HEK293T (cell line): ENCODE results near the gene DHX30.

Experiments used
- CTCF ChIA-PET: fragments of 350-600 bp; formaldehyde crosslinking; extraction: SDS; loops from one replicate; lab custom pipeline; 2021; ENCODE audit warnings: antibody characterized with exemption, inconsistent platforms; lab: Yijun Ruan, JAX
- POLR2A ChIA-PET: fragments of 350-600 bp; formaldehyde crosslinking; extraction: SDS; loops from one replicate; lab custom pipeline; 2020; ENCODE audit warnings: antibody characterized with exemption, inconsistent platforms; lab: Yijun Ruan, JAX
- DNase-seq: peaks from one replicate; pipeline ENCODE4 v3.0.0; 2012; ENCODE audit warnings: mixed read lengths; ENCODE audit errors: extremely low spot score
- ARNT ChIP-seq: fragments of 450-650 bp; IDR thresholded peaks from 2 replicates; pipeline ENCODE4 v1.6.1; 2017; ENCODE audit warnings: mild to moderate bottlenecking
- BHLHE40 ChIP-seq: fragments of 450-650 bp; IDR thresholded peaks from 2 replicates; pipeline ENCODE4 v1.6.1; 2016; ENCODE audit warnings: mild to moderate bottlenecking, moderate library complexity, borderline replicate concordance
- CTBP1 ChIP-seq: fragments of 450-650 bp; IDR thresholded peaks from 2 replicates; pipeline ENCODE4 v1.6.1; 2016; ENCODE audit warnings: borderline replicate concordance
- ELF4 ChIP-seq: fragments of 450-650 bp; IDR thresholded peaks from 2 replicates; pipeline ENCODE4 v1.6.1; 2017; ENCODE audit warnings: antibody characterized with exemption
- FOXA1 ChIP-seq: fragments of 450-650 bp; IDR thresholded peaks from 2 replicates; pipeline ENCODE4 v1.6.1; 2016; ENCODE audit warnings: mild to moderate bottlenecking
- FOXK2 ChIP-seq: fragments of 450-650 bp; IDR thresholded peaks from 2 replicates; pipeline ENCODE4 v1.6.1; 2016; ENCODE audit warnings: mild to moderate bottlenecking
- FOXM1 ChIP-seq: fragments of 450-650 bp; IDR thresholded peaks from 2 replicates; pipeline ENCODE4 v1.6.1; 2017; ENCODE audit warnings: mild to moderate bottlenecking, borderline replicate concordance
- HDGF ChIP-seq: fragments of 450-650 bp; IDR thresholded peaks from 2 replicates; pipeline ENCODE4 v1.6.1; 2017; ENCODE audit warnings: antibody characterized with exemption, borderline replicate concordance
- L3MBTL2 ChIP-seq: fragments of 450-650 bp; conservative IDR thresholded peaks from 2 replicates; pipeline ENCODE4 v1.6.1; 2016; ENCODE audit warnings: mild to moderate bottlenecking
- LEF1 ChIP-seq: fragments of 450-650 bp; IDR thresholded peaks from 2 replicates; pipeline ENCODE4 v1.6.1; 2017; ENCODE audit warnings: mild to moderate bottlenecking, borderline replicate concordance
- NFRKB ChIP-seq: fragments of 450-650 bp; IDR thresholded peaks from 2 replicates; pipeline ENCODE4 v1.6.1; 2016; ENCODE audit warnings: mild to moderate bottlenecking, moderate library complexity
- SP1 ChIP-seq: fragments of 450-650 bp; IDR thresholded peaks from 2 replicates; pipeline ENCODE4 v1.6.1; 2017
- SUZ12 ChIP-seq: fragments of 450-650 bp; IDR thresholded peaks from 2 replicates; pipeline ENCODE4 v1.6.1; 2016; ENCODE audit warnings: mild to moderate bottlenecking
- TARDBP ChIP-seq: fragments of 450-650 bp; IDR thresholded peaks from 2 replicates; pipeline ENCODE4 v1.6.1; 2016
- ZNF384 ChIP-seq: fragments of 450-650 bp; IDR thresholded peaks from 2 replicates; pipeline ENCODE4 v1.6.1; 2016
- TF ChIP-seq, protein P1 (sequence below): fragments of 450-650 bp; IDR thresholded peaks from 2 replicates; pipeline ENCODE4 v1.6.1; 2016

The DHX30 gene

DNA sequence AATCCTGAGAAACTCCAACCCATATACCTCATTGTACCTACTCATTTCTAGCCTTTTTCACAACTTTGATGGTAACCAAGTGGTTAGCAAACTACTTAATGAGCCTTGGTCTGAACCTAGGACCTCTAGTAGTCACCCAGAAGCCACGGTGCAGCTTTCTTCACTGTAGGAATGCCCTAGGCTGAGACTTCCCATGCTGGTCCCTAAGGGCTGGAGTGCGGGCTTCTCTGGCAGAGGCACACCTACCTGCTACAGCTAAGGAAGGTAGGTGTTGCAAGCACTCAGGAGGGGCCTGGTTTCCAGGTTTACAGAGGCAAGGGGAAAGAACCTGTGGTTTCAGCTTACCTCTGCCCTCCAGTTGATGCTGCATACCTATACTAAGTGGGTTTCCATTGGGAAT lies 65.4 kb downstream of the DHX30 start:
- CTCF ChIA-PET, result no interaction called here
- no peak for TF ChIP-seq HDGF
- TF ChIP-seq SUZ12, result no peak
- no peak for TF ChIP-seq TARDBP
- no peak for TF ChIP-seq FOXK2
- no peak for TF ChIP-seq BHLHE40
- TF ChIP-seq NFRKB, result no peak
- TF ChIP-seq, protein P1, sequence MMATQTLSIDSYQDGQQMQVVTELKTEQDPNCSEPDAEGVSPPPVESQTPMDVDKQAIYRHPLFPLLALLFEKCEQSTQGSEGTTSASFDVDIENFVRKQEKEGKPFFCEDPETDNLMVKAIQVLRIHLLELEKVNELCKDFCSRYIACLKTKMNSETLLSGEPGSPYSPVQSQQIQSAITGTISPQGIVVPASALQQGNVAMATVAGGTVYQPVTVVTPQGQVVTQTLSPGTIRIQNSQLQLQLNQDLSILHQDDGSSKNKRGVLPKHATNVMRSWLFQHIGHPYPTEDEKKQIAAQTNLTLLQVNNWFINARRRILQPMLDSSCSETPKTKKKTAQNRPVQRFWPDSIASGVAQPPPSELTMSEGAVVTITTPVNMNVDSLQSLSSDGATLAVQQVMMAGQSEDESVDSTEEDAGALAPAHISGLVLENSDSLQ, result no peak
- TF ChIP-seq L3MBTL2, result no peak
- TF ChIP-seq FOXA1, result no peak
- no peak for TF ChIP-seq SP1
- no peak for TF ChIP-seq ELF4
- no peak for TF ChIP-seq FOXM1
- TF ChIP-seq LEF1, result no peak
- TF ChIP-seq ARNT, result no peak
- no peak for TF ChIP-seq ZNF384
- TF ChIP-seq CTBP1, result no peak
- DNase-seq, result no peak
- POLR2A ChIA-PET, result no interaction called here

DNA sequence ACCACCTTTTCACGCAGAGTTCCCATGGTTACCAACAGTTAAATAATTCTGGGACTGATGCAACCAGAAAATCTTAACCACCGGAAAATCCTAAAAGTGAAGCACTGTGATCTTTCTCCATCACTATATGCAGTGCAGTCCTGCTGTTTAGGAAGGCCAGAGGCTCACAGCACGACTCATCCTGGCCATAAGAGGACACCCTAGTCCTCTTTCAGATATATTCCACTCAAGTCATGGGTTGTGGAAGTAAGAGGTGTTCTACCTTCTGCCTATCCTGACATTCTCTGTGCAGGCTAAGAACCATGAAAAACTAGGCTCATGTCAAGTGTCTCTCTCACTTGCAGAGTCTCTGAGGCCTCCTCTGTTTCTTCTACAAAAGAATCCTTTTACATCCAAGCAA lies 67.2 kb downstream of the DHX30 start:
- DNase-seq, result no peak
- ChIA-PET CTCF (interaction anchor here (0.6 kb wide), 1 partner anchor 12 kb away, joined by 5 read pairs; no protein-coding TSS in a partner anchor), POLR2A (no interaction called here)
- TF ChIP-seq FOXK2 (no peak), TARDBP (no peak), ZNF384 (no peak), SP1 (no peak), HDGF (no peak), L3MBTL2 (no peak), CTBP1 (no peak), ARNT (no peak)

DNA sequence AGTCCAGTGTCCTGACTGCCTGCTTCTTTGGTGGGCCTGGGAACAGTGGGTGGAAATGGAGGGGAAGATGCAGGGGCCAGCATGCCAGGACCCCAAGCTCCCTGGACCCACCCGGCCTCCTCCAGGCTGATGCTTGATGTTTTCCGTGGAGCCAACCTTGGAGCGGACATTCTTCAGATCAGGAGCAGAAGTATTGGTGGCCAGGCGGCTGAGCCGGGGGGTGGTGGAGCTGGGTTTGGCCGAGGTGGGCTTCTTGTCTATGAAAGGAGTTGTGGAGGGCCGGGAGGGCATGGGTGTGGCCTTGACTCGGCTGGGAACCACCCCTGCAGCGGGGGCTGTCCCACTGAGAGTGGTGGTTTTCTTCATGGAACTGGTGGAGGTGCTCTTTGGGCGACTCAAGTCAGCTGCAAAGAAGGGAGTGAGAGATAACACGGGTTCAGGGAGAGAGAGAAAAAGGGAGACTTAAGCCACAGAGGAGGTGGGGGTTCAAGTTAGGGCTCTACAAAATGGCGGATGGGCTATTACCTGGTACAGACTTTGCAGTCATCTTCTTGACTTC lies 67.8 kb downstream of the DHX30 start:
- CTCF ChIA-PET, result no interaction called here
- no peak for TF ChIP-seq BHLHE40
- TF ChIP-seq, protein P1, result no peak
- no peak for TF ChIP-seq LEF1
- TF ChIP-seq ARNT, result no peak
- POLR2A ChIA-PET, result no interaction called here
- DNase-seq, result no peak

DNA sequence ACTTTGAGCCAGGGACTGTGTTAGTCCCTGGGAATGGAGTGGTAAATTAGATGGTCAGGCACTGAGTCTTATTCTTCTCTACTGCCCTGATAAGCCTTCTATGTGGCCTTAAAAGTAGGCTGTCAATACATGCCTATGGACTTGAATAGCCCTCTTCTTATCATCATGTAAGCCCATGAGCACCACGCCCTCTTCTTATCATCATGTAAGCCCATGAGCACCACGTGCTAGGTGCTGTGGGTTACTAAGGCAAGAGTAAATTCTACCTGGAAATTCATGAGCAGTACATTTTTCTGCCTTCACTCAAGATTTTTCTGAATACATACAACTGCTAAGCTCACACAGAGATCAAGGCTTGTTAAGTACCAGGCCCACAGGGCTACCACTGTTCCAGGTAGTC lies 68.5 kb downstream of the DHX30 start:
- DNase-seq, result no peak
- no peak for TF ChIP-seq L3MBTL2
- no peak for TF ChIP-seq FOXK2
- no peak for TF ChIP-seq ELF4
- no peak for TF ChIP-seq FOXM1
- TF ChIP-seq SUZ12, result no peak
- no peak for TF ChIP-seq FOXA1
- TF ChIP-seq, protein P1, result no peak
- no peak for TF ChIP-seq NFRKB
- no peak for TF ChIP-seq LEF1
- no peak for TF ChIP-seq BHLHE40
- TF ChIP-seq ARNT, result no peak
- TF ChIP-seq ZNF384, result no peak
- no peak for TF ChIP-seq TARDBP
- TF ChIP-seq HDGF, result no peak
- no peak for TF ChIP-seq CTBP1
- no peak for TF ChIP-seq SP1
- ChIA-PET POLR2A (no interaction called here), CTCF (no interaction called here)

DNA sequence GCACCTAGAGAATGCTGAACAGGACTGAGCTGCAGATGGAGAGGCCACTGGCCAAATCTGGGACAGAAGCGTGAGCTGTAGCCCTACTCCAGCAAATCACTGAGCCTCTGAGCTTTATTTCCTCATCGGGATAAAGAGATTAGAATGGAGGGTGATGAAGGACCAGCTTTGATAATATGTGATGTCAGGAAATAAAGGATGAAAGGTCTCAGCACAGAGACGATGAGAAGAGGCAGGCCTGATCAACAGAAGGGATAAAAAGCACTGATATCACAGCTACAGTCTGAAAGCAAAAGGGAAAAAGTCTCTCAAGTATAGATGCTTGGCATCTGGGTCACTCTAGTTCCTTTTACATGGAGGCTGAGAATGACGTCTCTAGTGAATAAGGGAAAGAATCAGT lies 70.0 kb downstream of the DHX30 start:
- TF ChIP-seq ZNF384, result no peak
- TF ChIP-seq HDGF, result no peak
- no peak for TF ChIP-seq FOXK2
- TF ChIP-seq BHLHE40, result no peak
- no peak for TF ChIP-seq L3MBTL2
- no peak for TF ChIP-seq CTBP1
- TF ChIP-seq TARDBP, result no peak
- no peak for TF ChIP-seq FOXA1
- TF ChIP-seq SP1, result no peak
- no peak for TF ChIP-seq NFRKB
- TF ChIP-seq ELF4, result no peak
- no peak for TF ChIP-seq LEF1
- no peak for TF ChIP-seq SUZ12
- no peak for TF ChIP-seq FOXM1
- TF ChIP-seq, protein P1, result no peak
- no peak for TF ChIP-seq ARNT
- POLR2A ChIA-PET, result no interaction called here
- no peak for DNase-seq
- CTCF ChIA-PET, result no interaction called here

DNA sequence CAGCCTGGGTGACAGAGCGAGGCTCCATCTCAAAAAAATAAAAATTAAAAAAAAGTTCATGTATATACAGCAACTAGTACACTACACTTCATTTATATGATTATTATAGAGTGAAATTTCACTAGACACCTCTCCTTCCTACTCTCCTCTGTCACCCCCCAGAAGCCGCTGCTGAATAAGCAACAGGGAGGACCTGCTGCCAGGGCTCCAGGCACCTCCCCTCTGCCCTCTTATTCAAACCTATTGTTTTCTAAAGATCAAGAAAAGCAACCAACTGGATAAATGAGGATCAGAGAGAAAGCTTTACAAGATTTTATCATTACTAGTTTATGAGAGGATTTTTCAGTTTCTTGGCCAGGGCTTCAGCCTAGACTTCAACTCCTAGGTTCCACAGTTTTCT lies 71.5 kb downstream of the DHX30 start:
- TF ChIP-seq L3MBTL2, result no peak
- no peak for TF ChIP-seq ELF4
- no peak for TF ChIP-seq TARDBP

More for the DNA sequence above, 71.5 kb downstream of the DHX30 start:
- ChIA-PET POLR2A (no interaction called here), CTCF (no interaction called here)
- DNase-seq, result no peak
